ENCODE results near the gene KRT17.

DNA sequence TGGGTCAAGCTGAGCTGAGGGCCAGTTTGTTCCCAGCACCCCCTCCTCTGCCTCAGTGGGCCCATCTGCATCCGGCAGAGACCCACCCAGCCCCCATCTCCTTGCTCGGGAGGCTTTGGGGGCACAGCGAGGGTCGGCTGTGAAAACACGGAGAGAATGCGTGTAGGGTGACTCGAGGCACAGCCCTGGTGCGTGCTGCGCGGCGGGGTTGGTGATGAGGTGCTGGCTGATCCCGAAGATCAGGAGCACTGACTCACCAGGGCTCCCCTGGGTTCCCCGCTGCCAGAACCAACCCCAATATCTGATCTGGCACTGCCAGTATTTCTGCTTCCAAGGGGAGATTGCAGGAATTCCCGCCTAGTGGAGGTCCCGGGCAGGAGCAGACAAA lies 7.5 kb upstream of the KRT17 start:
- TF ChIP-seq, protein P1, sequence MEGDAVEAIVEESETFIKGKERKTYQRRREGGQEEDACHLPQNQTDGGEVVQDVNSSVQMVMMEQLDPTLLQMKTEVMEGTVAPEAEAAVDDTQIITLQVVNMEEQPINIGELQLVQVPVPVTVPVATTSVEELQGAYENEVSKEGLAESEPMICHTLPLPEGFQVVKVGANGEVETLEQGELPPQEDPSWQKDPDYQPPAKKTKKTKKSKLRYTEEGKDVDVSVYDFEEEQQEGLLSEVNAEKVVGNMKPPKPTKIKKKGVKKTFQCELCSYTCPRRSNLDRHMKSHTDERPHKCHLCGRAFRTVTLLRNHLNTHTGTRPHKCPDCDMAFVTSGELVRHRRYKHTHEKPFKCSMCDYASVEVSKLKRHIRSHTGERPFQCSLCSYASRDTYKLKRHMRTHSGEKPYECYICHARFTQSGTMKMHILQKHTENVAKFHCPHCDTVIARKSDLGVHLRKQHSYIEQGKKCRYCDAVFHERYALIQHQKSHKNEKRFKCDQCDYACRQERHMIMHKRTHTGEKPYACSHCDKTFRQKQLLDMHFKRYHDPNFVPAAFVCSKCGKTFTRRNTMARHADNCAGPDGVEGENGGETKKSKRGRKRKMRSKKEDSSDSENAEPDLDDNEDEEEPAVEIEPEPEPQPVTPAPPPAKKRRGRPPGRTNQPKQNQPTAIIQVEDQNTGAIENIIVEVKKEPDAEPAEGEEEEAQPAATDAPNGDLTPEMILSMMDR (IDR thresholded peaks at IDR 0.05): no peak
- no peak for TF ChIP-seq POLR2A (IDR thresholded peaks at IDR 0.05)
